Gastrocnemius medialis (tissue), 4 donors: ENCODE results near the gene TMCC1.

Experiments used
- CTCF ChIP-seq, 5 experiments: fragments of 450-650 bp in 3 of 5; fragments of 200-600 bp in 2 of 5; sonication (generic) in 2 of 5; IDR thresholded peaks in 4 of 5; conservative IDR thresholded peaks in 1 of 5; 1 replicate in 4 of 5; 2 replicates in 1 of 5; pipeline ENCODE4 v1.5.1; 2016 to 2019; ENCODE audit warnings: antibody characterized with exemption in 5 of 5, mild to moderate bottlenecking in 3 of 5, moderate library complexity in 3 of 5
- POLR2A ChIP-seq, 2 donors: fragments of 450-650 bp; IDR thresholded peaks; one replicate each; pipeline ENCODE4 v1.6.1; 2017; ENCODE audit warnings: antibody characterized with exemption in 2 of 2, mild to moderate bottlenecking in 2 of 2, moderate library complexity in 2 of 2

- TF ChIP-seq CTCF (IDR thresholded peaks at IDR 0.05 in 4 of 5, conservative IDR thresholded peaks at IDR 0.05 in 1 of 5) = no peak
- TF ChIP-seq POLR2A (IDR thresholded peaks at IDR 0.05) = no peak
These were observed 17.9 kb upstream of the TMCC1 start for GRCh38 chr3:129911261-129911861.
